K562 (cell line): Measurements from ENCODE around the gene C17orf78. TPM values are rescaled to one million over a fixed set of nuclear protein-coding genes. Genes with fewer than 3 reads are reported as not detected.
A peak's percentile ranks its signal among the peaks of the same experiment; 100 is the strongest.

ENCODE experiments used
- ATAC-seq: fragments of 200-7000 bp; cut with Tn5 transposase; 3 replicates; pipeline ENCODE4 v1.9.1; 2020; ENCODE audit warnings: moderate library complexity
- BruUV-seq: library from RNA; stranded (reverse); fragments of 400-500 nt; replicated peaks from 2 replicates; lab custom pipeline; 2021; lab: Mats Ljungman, UMichigan
- CTCF ChIA-PET: fragments of 300-600 bp; formaldehyde crosslinking; extraction: SDS; loops from one replicate; lab custom pipeline; 2021; ENCODE audit warnings: low intra/inter-chr PET ratio; lab: Yijun Ruan, JAX
- POLR2A ChIA-PET: fragments of 300-600, 350-650 bp; sonication (Branson Sonifier 250); formaldehyde crosslinking; extraction: SDS; loops from one replicate; lab custom pipeline; 2021; ENCODE audit warnings: antibody characterized with exemption, inconsistent platforms; lab: Yijun Ruan, JAX
- DNase-seq, 4 experiments: peaks; one replicate each; pipeline versions ENCODE4 v3.0.0 to v3.0.0-alpha.2; 2011 to 2018; ENCODE audit warnings: low spot score in 3 of 4, mixed read lengths in 3 of 4; ENCODE audit errors: extremely low read depth in 1 of 4
- FAIRE-seq: peaks from 2 replicates; lab custom pipeline; 2011; peaks lifted over from hg19 to GRCh38; lab: Jason Lieb, UNC
- H2AFZ ChIP-seq: 2 replicates; pipeline ENCODE4 v1.6.0; 2011; ENCODE audit warnings: low read depth, low read length, control low read depth, inconsistent platforms
- H3K27ac ChIP-seq: fragments of 200-600 bp; 3 replicates; pipeline ENCODE4 v1.8.0; 2011; ENCODE audit warnings: low read depth, mild to moderate bottlenecking, control low read depth, inconsistent platforms, low read length, moderate library complexity, mixed read lengths; ENCODE audit errors: extremely low read depth
- H3K27me3 ChIP-seq, 2 experiments: fragments of 300-600 bp in 1 of 2; 2 replicates in 1 of 2; 3 replicates in 1 of 2; pipeline versions ENCODE4 v1.6.0 to v1.8.0; 2011; ENCODE audit warnings: inconsistent platforms in 2 of 2, low read length in 2 of 2, mild to moderate bottlenecking in 1 of 2, mixed read lengths in 1 of 2, moderate library complexity in 1 of 2; ENCODE audit not compliant: control insufficient read depth in 2 of 2, insufficient read depth in 2 of 2
- H3K36me3 ChIP-seq: fragments of 300-600 bp; 3 replicates; pipeline ENCODE4 v1.8.0; 2011; ENCODE audit warnings: mild to moderate bottlenecking, low read length, inconsistent platforms; ENCODE audit not compliant: control insufficient read depth, insufficient read depth
- H3K4me1 ChIP-seq, 2 experiments: fragments of 200-600 bp in 1 of 2; replicated peaks in 1 of 2; 2 replicates in 1 of 2; 3 replicates in 1 of 2; pipeline versions ENCODE4 v1.5.1 to v1.8.0; 2011; ENCODE audit warnings: inconsistent platforms in 2 of 2, low read length in 2 of 2, mild to moderate bottlenecking in 1 of 2, mixed read lengths in 1 of 2, moderate library complexity in 1 of 2; ENCODE audit not compliant: control insufficient read depth in 2 of 2, insufficient read depth in 2 of 2
- H3K4me2 ChIP-seq: 2 replicates; pipeline ENCODE4 v1.6.1; 2011; ENCODE audit warnings: low read length, control low read depth, inconsistent platforms, mixed read lengths; ENCODE audit not compliant: insufficient read depth
- H3K4me3 ChIP-seq: fragments of 200-600 bp; sonication (generic), shearing (Covaris generic); 2 replicates; pipeline ENCODE4 v1.5.1; 2016; ENCODE audit warnings: control low read depth, inconsistent platforms
- H3K79me2 ChIP-seq: fragments of 200-600 bp; 3 replicates; pipeline ENCODE4 v1.8.0; 2011; ENCODE audit warnings: low read length, inconsistent platforms; ENCODE audit not compliant: control insufficient read depth, insufficient read depth
- H3K9ac ChIP-seq, 2 experiments: 2 replicates each; pipeline versions ENCODE4 v1.6.0 to v1.6.1; 2011; ENCODE audit warnings: low read depth in 2 of 2, low read length in 2 of 2, control low read depth in 1 of 2, inconsistent platforms in 1 of 2, mild to moderate bottlenecking in 1 of 2, mixed read lengths in 1 of 2; ENCODE audit not compliant: insufficient read depth in 1 of 2
- H3K9me1 ChIP-seq: one replicate; pipeline ENCODE4 v1.6.0; 2011; ENCODE audit warnings: inconsistent platforms, mild to moderate bottlenecking, low read length, moderate library complexity; ENCODE audit not compliant: control insufficient read depth, insufficient read depth
- H3K9me3 ChIP-seq: replicated peaks from 2 replicates; pipeline ENCODE4 v1.5.1; 2011; ENCODE audit warnings: low read depth, low read length, inconsistent platforms; ENCODE audit not compliant: control insufficient read depth, insufficient read depth
- H4K20me1 ChIP-seq: replicated peaks from 2 replicates; pipeline ENCODE4 v1.6.1; 2011; ENCODE audit warnings: low read length, inconsistent platforms, mixed read lengths; ENCODE audit not compliant: control insufficient read depth, insufficient read depth
- CHD2 ChIP-seq: IDR thresholded peaks from 2 replicates; pipeline ENCODE4 v1.6.1; 2011; ENCODE audit warnings: low read depth, low read length
- CTCF ChIP-seq, 3 experiments: IDR thresholded peaks in 2 of 3; conservative IDR thresholded peaks in 1 of 3; 2 replicates each; pipeline ENCODE4 v1.5.1; 2011 to 2012; ENCODE audit warnings: low read length in 3 of 3, mild to moderate bottlenecking in 3 of 3, control low read depth in 2 of 3, improper control_type of control experiment in 1 of 3, inconsistent platforms in 1 of 3, low read depth in 1 of 3, mixed read lengths in 1 of 3, moderate library complexity in 1 of 3; ENCODE audit not compliant: insufficient read depth in 2 of 3
- DNMT1 ChIP-seq: fragments of 450-650 bp; IDR thresholded peaks from 2 replicates; pipeline ENCODE4 v1.6.1; 2016; ENCODE audit warnings: antibody characterized with exemption, mild to moderate bottlenecking
- POLR3G ChIP-seq: IDR thresholded peaks from 2 replicates; pipeline ENCODE4 v1.6.1; 2011; ENCODE audit not compliant: insufficient read length, insufficient replicate concordance; ENCODE audit errors: extremely low read depth
- RBM25 ChIP-seq: fragments of 200-400 bp; formaldehyde crosslinking; IDR thresholded peaks from 2 replicates; pipeline ENCODE4 v1.6.1; 2018; ENCODE audit warnings: low read length, low read depth, moderate library complexity; ENCODE audit not compliant: severe bottlenecking
- SRSF7 ChIP-seq: fragments of 200-400 bp; formaldehyde crosslinking; optimal IDR thresholded peaks from 2 replicates; pipeline ENCODE3; 2017; ENCODE audit warnings: mild to moderate bottlenecking, low read depth, low read length
- ZNF146 ChIP-seq: IDR thresholded peaks from one replicate; pipeline ENCODE4 v1.6.1; 2018; ENCODE audit warnings: missing compliant biosample characterization; ENCODE audit not compliant: unreplicated experiment
- ZSCAN29 ChIP-seq: fragments of 450-650 bp; IDR thresholded peaks from 2 replicates; pipeline ENCODE4 v1.6.1; 2017
- WGBS: fragments of 100-300 bp; shearing (Covaris generic); methylation state at CpG from one replicate; pipeline ENCODE4 v1.1.6; 2016; ENCODE audit warnings: low coverage, mixed read lengths; ENCODE audit not compliant: insufficient coverage; ENCODE audit errors: missing lambda C conversion rate; 5-methylcytosine and 5-hydroxymethylcytosine counted together
- in situ Hi-C: fragments of 300-500 bp; cut with MboI; formaldehyde crosslinking; loops from 4 replicates; pipeline ENCODE4 v1.15.0; 2018; ENCODE audit warnings: inconsistent platforms, mixed read lengths
- intact Hi-C: fragments of 100-400 bp; cut with micrococcal nuclease; formaldehyde crosslinking; loops from 2 replicates; pipeline ENCODE4 v1.14.2; 2022
- polyA plus RNA-seq, 8 experiments: library from polyadenylated mRNA; depleted of rRNA in 4 of 8; stranded (reverse) in 5 of 8; unstranded in 3 of 8; fragments of >200 nt; fragmentation: Nextera tagmentation in 2 of 8; fragmentation: Illumina TruSeq in 1 of 8; extraction: Ambion mirVana in 2 of 8; extraction: Trizol in 1 of 8; gene quantifications; 2 replicates each; pipeline versions ENCODE4 v1.2.1 to v1.2.3, GENCODE V29; 2011 to 2014; ENCODE audit warnings: inconsistent platforms in 1 of 8, missing spikeins in 1 of 8
- total RNA-seq, 7 experiments: library from RNA; depleted of rRNA in 6 of 7; stranded (reverse); fragments of >200 nt in 6 of 7; fragmentation: Illumina TruSeq in 2 of 7; extraction: Trizol in 2 of 7; gene quantifications; 2 replicates each; pipeline versions ENCODE4 v1.2.1 to v1.2.3, GENCODE V29; 2011 to 2021; ENCODE audit warnings: low replicate concordance in 1 of 7

Gene C17orf78
- total and polyA plus RNA-seq, 9 of the 15 experiments (the other 6 are each of a cell fraction or from before 2014, with no cell fraction given) = not detected

- Histone ChIP-seq H3K4me1 (peaks cover 10 to 15% of the 10 kb centered on the region in 2 experiments; a peak in 3 of 5 replicates), H3K27ac (no peak overlapping the region), H3K9me1 (no peaks in the 10 kb centered on the region), H3K9me3 (no peaks in the 10 kb centered on the region), H2AFZ (no peak overlapping the region), H3K9ac (no peak overlapping the region), H3K27me3 (no peaks in the 10 kb centered on the region), H3K4me2 (no peak overlapping the region), H3K36me3 (peaks cover 55% of the 10 kb centered on the region), H3K79me2 (peaks cover 37% of the 10 kb centered on the region)
- 79% methylated on average over 2 of the region's 3 CpGs for WGBS
- in situ Hi-C loops = no loop called here
- BruUV-seq = no TSS peak
- ATAC-seq = no peak
- CTCF ChIA-PET = no interaction called here
- no peak for DNase-seq
- TF ChIP-seq ZSCAN29 (no peak), CHD2 (no peak)
- TF ChIP-seq, all 486 proteins: peak for 0
- Histone ChIP-seq H4K20me1 (no peaks in the 10 kb centered on the region), H3K4me3 (no peak overlapping the region)
- no peak for FAIRE-seq
- POLR2A ChIA-PET = interaction anchor here (0.6 to 1.6 kb wide), 5 partner anchors 10 to 877 kb away, joined by 3 to 8 read pairs (median 3); no protein-coding TSS in a partner anchor
- intact Hi-C loops = no loop called here
Observed at GRCh38 chr17:37410357-37410756, 34.6 kb downstream of the C17orf78 start.

- no peaks in the 10 kb centered on the region for H4K20me1 ChIP-seq
- H2AFZ ChIP-seq = no peak overlapping the region
- BruUV-seq = no TSS peak
- no peak for TF ChIP-seq DNMT1
- no peak for TF ChIP-seq SRSF7
- no peak for TF ChIP-seq POLR3G
- TF ChIP-seq CTCF (IDR thresholded peaks at IDR 0.05 in 2 of 3, conservative IDR thresholded peaks at IDR 0.05 in 1 of 3; ENCODE audit: insufficient read depth in 2 of 3, low read depth in 1 of 3, low read length in 3 of 3) = 0 out of 6 replicates have a peak, but pooled peaks of 2 of the 3 experiments have one; percentile 18 to 21
- peak; percentile 21 for TF ChIP-seq RBM25
- TF ChIP-seq ZNF146 (CRISPR knock-in tag) = peak; percentile 44
- in situ Hi-C loops = no loop called here
- POLR2A ChIA-PET = no interaction called here
- H3K4me3 ChIP-seq = no peak overlapping the region
- H3K9ac ChIP-seq = no peak overlapping the region
- WGBS = 97% methylated on average over 7 of the region's 7 CpGs
- intact Hi-C loops = no loop called here
- no peaks in the 10 kb centered on the region; a peak in 1 of 5 replicates for H3K4me1 ChIP-seq
- FAIRE-seq (no peak), ATAC-seq (no peak), DNase-seq (peak in 2 of 4 experiments; percentile 19 to 29)
- no peak overlapping the region for H3K4me2 ChIP-seq
- H3K9me3 ChIP-seq = no peaks in the 10 kb centered on the region
- H3K9me1 ChIP-seq = no peaks in the 10 kb centered on the region
- H3K27me3 ChIP-seq = no peaks in the 10 kb centered on the region
- peaks cover 67% of the 10 kb centered on the region for H3K36me3 ChIP-seq
- CTCF ChIA-PET = no interaction called here
- H3K79me2 ChIP-seq = peaks cover 5% of the 10 kb centered on the region; the same call in 1 of the 3 replicates
- no peak overlapping the region for H3K27ac ChIP-seq
Observed at GRCh38 chr17:37413875-37414519, 38.2 kb downstream of the C17orf78 start.
